Hepatocyte (in vitro differentiated cells): ENCODE measurements around the gene CCDC68. TPM values are rescaled to one million over a fixed set of nuclear protein-coding genes. Genes with fewer than 3 reads are reported as not detected.

ENCODE experiments used
- DNase-seq: peaks from one replicate; pipeline ENCODE4 v3.0.0-alpha.2; 2016; ENCODE audit warnings: low spot score
- H2AFZ ChIP-seq: fragments of 200-600 bp; sonication (generic); 2 replicates; pipeline ENCODE4 v1.6.0; 2016; ENCODE audit warnings: antibody characterized with exemption, mild to moderate bottlenecking
- H3K27ac ChIP-seq: fragments of 200-600 bp; sonication (generic); 2 replicates; pipeline ENCODE4 v1.5.1; 2016; ENCODE audit warnings: mild to moderate bottlenecking
- H3K27me3 ChIP-seq: fragments of 200-600 bp; sonication (generic); 2 replicates; pipeline ENCODE4 v1.6.1; 2016
- H3K36me3 ChIP-seq: fragments of 200-600 bp; sonication (generic); replicated peaks from 2 replicates; pipeline ENCODE4 v1.5.1; 2016; ENCODE audit warnings: low read depth; ENCODE audit not compliant: insufficient read depth
- H3K4me1 ChIP-seq: fragments of 200-600 bp; sonication (generic); 2 replicates; pipeline ENCODE4 v1.5.1; 2016; ENCODE audit warnings: mild to moderate bottlenecking, moderate library complexity; ENCODE audit not compliant: insufficient read depth
- H3K4me2 ChIP-seq: fragments of 200-600 bp; sonication (generic); 2 replicates; pipeline ENCODE4 v1.6.0; 2016
- H3K4me3 ChIP-seq: fragments of 200-600 bp; sonication (generic); 2 replicates; pipeline ENCODE4 v1.5.1; 2016; ENCODE audit warnings: mild to moderate bottlenecking
- H3K79me2 ChIP-seq: fragments of 200-600 bp; sonication (generic); 2 replicates; pipeline ENCODE4 v1.6.0; 2017; ENCODE audit warnings: mild to moderate bottlenecking
- H3K9me2 ChIP-seq: fragments of 200-600 bp; sonication (generic); replicated peaks from 2 replicates; pipeline ENCODE4 v1.6.0; 2017; ENCODE audit warnings: mild to moderate bottlenecking; ENCODE audit not compliant: insufficient read depth
- H3K9me3 ChIP-seq: fragments of 200-600 bp; sonication (generic); 2 replicates; pipeline ENCODE4 v1.5.1; 2016; ENCODE audit warnings: low read depth, mild to moderate bottlenecking
- H4K20me1 ChIP-seq: fragments of 200-600 bp; sonication (generic); 2 replicates; pipeline ENCODE4 v1.6.0; 2016; ENCODE audit warnings: mild to moderate bottlenecking; ENCODE audit not compliant: insufficient read depth, poor library complexity, severe bottlenecking
- EZH2 ChIP-seq: fragments of 200-600 bp; sonication (generic); IDR thresholded peaks from 2 replicates; pipeline ENCODE4 v1.6.1; 2016; ENCODE audit warnings: antibody characterized with exemption, mild to moderate bottlenecking, borderline replicate concordance
- EZH2phosphoT487 ChIP-seq: fragments of 200-600 bp; sonication (generic); IDR thresholded peaks from one replicate; pipeline ENCODE4 v1.6.1; 2018; ENCODE audit warnings: antibody characterized with exemption, mild to moderate bottlenecking, low read depth, moderate library complexity; ENCODE audit not compliant: unreplicated experiment, severe bottlenecking
- WGBS: methylation state at CpG from one replicate; pipeline ENCODE4 v1.1.6; 2016; ENCODE audit warnings: low lambda C conversion rate; ENCODE audit errors: missing lambda C conversion rate; 5-methylcytosine and 5-hydroxymethylcytosine counted together
- polyA plus RNA-seq: library from polyadenylated mRNA; unstranded; fragments of >200 nt; fragmentation: Nextera tagmentation; extraction: Ambion mirVana; gene quantifications from 2 replicates; pipeline ENCODE4 v1.2.1, GENCODE V29; 2016
- total RNA-seq: library from RNA; depleted of rRNA; stranded (reverse); fragments of >200 nt; gene quantifications from 2 replicates; pipeline ENCODE4 v1.2.3, GENCODE V29; 2014
- TF ChIP-seq, protein P1 (sequence below): fragments of 200-600 bp; sonication (generic); IDR thresholded peaks from 2 replicates; pipeline ENCODE4 v1.5.1; 2016; ENCODE audit warnings: antibody characterized with exemption, mild to moderate bottlenecking; ENCODE audit not compliant: poor library complexity

CCDC68 gene
- total and polyA plus RNA-seq, 2 experiments from 2014 or later, result 6.7 to 13.0 TPM

DNA sequence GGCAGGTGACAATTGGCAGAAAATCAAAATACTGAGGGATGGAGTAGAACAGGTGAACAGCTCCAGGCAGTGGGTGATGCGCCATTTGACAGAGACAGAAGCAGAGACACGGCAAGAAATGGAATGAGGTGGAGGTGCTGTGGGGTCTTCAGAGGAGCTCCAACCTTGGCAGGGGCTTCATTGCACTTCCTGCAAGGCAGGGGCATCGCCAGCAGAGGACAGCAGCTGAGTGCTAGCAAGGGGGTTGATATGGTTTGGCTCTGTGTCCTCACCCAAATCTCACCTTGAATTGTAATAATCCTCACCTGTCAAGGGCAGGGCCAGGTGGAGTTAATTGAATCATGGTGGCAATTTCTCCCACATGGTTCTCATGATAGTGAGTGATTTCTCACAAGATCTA lies 42.8 kb downstream of the CCDC68 start:
- DNase-seq, result no peak
- no peaks in the 10 kb centered on the region for H3K4me1 ChIP-seq
- no peaks in the 10 kb centered on the region for H3K27me3 ChIP-seq
- no peak overlapping the region for H3K4me3 ChIP-seq
- 92% methylated on average over 3 of the region's 3 CpGs for WGBS
- no peak overlapping the region for H3K27ac ChIP-seq
- TF ChIP-seq EZH2 (no peak), EZH2phosphoT487 (no peak)
- TF ChIP-seq, protein P1, sequence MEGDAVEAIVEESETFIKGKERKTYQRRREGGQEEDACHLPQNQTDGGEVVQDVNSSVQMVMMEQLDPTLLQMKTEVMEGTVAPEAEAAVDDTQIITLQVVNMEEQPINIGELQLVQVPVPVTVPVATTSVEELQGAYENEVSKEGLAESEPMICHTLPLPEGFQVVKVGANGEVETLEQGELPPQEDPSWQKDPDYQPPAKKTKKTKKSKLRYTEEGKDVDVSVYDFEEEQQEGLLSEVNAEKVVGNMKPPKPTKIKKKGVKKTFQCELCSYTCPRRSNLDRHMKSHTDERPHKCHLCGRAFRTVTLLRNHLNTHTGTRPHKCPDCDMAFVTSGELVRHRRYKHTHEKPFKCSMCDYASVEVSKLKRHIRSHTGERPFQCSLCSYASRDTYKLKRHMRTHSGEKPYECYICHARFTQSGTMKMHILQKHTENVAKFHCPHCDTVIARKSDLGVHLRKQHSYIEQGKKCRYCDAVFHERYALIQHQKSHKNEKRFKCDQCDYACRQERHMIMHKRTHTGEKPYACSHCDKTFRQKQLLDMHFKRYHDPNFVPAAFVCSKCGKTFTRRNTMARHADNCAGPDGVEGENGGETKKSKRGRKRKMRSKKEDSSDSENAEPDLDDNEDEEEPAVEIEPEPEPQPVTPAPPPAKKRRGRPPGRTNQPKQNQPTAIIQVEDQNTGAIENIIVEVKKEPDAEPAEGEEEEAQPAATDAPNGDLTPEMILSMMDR, result no peak
- no peaks in the 10 kb centered on the region for H3K9me3 ChIP-seq
- H3K79me2 ChIP-seq, result no peaks in the 10 kb centered on the region
- H3K9me2 ChIP-seq, result no peaks in the 10 kb centered on the region
- H3K4me2 ChIP-seq, result no peak overlapping the region
- no peaks in the 10 kb centered on the region for H4K20me1 ChIP-seq
- H3K36me3 ChIP-seq, result no peaks in the 10 kb centered on the region
- H2AFZ ChIP-seq, result no peak overlapping the region

DNA sequence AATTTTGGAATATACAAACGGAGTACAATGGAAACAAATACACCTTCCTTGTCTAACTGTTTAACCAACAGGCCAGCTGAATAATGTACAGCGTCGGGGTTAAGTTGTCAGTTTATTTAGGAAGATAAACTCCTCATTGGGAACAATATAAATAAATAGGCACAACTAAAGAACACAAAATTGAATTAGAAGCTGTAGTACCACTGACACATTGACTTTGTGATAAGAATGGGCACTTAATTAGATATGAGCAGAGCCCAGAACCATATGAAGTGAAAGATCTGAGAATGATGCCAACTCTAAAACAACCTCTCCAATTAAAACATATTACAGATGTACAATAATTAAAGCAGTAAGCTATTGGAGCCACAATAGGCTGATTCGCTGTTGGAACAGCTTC lies 44.4 kb downstream of the CCDC68 start:
- Histone ChIP-seq H3K4me1 (no peaks in the 10 kb centered on the region), H2AFZ (no peak overlapping the region), H3K79me2 (no peaks in the 10 kb centered on the region), H3K36me3 (no peaks in the 10 kb centered on the region), H3K4me3 (no peak overlapping the region), H3K9me2 (no peaks in the 10 kb centered on the region), H3K4me2 (no peak overlapping the region), H3K9me3 (no peaks in the 10 kb centered on the region), H3K27ac (no peak overlapping the region), H4K20me1 (no peaks in the 10 kb centered on the region), H3K27me3 (no peaks in the 10 kb centered on the region)
- WGBS, result 92% methylated on average over 4 of the region's 4 CpGs
- DNase-seq, result no peak
- TF ChIP-seq EZH2phosphoT487, result no peak
- TF ChIP-seq, protein P1, result no peak
- TF ChIP-seq EZH2, result no peak

DNA sequence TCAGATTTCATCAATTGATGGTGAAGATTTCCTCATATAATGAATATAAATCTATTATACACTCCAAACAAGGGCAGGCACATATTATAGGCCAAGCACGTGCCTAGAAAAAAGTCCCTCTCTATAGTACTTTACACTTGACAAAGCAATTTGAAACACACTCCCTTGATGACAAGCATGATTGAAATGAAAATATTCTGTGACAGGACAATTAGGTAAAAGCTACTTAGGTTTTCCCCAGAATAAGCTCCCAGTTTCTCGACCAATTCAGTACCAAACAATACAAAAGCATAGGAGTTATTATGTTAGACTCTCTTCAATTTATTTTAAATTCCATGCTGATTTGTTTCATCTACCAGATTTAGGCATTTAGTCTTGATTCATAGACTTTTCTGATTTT lies 47.7 kb downstream of the CCDC68 start:
- H3K79me2 ChIP-seq, result no peaks in the 10 kb centered on the region
- whole genome bisulfite sequencing, result 77% methylated on average over 2 of the region's 2 CpGs
- DNase-seq, result no peak
- H3K4me3 ChIP-seq, result no peak overlapping the region
- H3K4me1 ChIP-seq, result no peaks in the 10 kb centered on the region
- TF ChIP-seq EZH2 (no peak), EZH2phosphoT487 (no peak)
- TF ChIP-seq, protein P1, result no peak
- H3K36me3 ChIP-seq, result no peaks in the 10 kb centered on the region
- no peak overlapping the region for H3K27ac ChIP-seq
- no peaks in the 10 kb centered on the region for H3K9me3 ChIP-seq
- no peak overlapping the region for H3K4me2 ChIP-seq
- H2AFZ ChIP-seq, result no peak overlapping the region
- no peaks in the 10 kb centered on the region for H3K27me3 ChIP-seq
- H4K20me1 ChIP-seq, result no peaks in the 10 kb centered on the region
- H3K9me2 ChIP-seq, result no peaks in the 10 kb centered on the region
